ENCODE results near the gene CPAMD8. TPM values are rescaled to one million over a fixed set of nuclear protein-coding genes. Genes with fewer than 3 reads are reported as not detected.

CPAMD8 gene
- total RNA-seq, 1 experiment from 2014 or later: 0.20 TPM

DNA sequence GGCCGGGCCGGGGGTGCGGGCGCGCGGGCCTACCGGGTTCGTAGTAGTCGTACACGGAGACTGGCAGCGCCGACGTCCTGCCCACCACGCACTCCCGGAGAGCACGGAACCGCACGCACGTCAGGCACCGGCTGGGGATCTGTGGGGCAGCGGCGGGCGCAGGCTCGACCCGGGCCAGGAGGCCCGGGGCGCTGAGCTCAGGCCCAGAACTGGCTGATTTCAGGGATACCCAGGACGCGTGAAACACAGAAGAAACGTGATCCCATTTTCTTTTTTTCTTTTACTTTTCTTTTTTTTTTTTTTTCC, 128.8 kb downstream of the CPAMD8 start (continued):
- TF ChIP-seq CTCF (IDR thresholded peaks at IDR 0.05 in 2 of 3, conservative IDR thresholded peaks at IDR 0.05 in 1 of 3; ENCODE audit: borderline replicate concordance in 1 of 3, insufficient read depth in 1 of 3, low read depth in 2 of 3, low read length in 2 of 3) (no peak), POLR2A (IDR thresholded peaks at IDR 0.05; ENCODE audit: borderline replicate concordance, extremely low read depth, insufficient read depth, insufficient read length) (no peak)
- TF ChIP-seq, protein P1, sequence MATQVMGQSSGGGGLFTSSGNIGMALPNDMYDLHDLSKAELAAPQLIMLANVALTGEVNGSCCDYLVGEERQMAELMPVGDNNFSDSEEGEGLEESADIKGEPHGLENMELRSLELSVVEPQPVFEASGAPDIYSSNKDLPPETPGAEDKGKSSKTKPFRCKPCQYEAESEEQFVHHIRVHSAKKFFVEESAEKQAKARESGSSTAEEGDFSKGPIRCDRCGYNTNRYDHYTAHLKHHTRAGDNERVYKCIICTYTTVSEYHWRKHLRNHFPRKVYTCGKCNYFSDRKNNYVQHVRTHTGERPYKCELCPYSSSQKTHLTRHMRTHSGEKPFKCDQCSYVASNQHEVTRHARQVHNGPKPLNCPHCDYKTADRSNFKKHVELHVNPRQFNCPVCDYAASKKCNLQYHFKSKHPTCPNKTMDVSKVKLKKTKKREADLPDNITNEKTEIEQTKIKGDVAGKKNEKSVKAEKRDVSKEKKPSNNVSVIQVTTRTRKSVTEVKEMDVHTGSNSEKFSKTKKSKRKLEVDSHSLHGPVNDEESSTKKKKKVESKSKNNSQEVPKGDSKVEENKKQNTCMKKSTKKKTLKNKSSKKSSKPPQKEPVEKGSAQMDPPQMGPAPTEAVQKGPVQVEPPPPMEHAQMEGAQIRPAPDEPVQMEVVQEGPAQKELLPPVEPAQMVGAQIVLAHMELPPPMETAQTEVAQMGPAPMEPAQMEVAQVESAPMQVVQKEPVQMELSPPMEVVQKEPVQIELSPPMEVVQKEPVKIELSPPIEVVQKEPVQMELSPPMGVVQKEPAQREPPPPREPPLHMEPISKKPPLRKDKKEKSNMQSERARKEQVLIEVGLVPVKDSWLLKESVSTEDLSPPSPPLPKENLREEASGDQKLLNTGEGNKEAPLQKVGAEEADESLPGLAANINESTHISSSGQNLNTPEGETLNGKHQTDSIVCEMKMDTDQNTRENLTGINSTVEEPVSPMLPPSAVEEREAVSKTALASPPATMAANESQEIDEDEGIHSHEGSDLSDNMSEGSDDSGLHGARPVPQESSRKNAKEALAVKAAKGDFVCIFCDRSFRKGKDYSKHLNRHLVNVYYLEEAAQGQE (IDR thresholded peaks at IDR 0.05; ENCODE audit: low read depth): no peak

- intact Hi-C loops (cut with micrococcal nuclease): no loop called here
- Histone ChIP-seq H3K9me3 (ENCODE audit: control insufficient read depth in 1 of 2, insufficient read depth in 1 of 2, low read depth in 1 of 2, low read length in 2 of 2) (no peaks in the 10 kb centered on the region), H3K4me2 (ENCODE audit: low read length) (no peak overlapping the region), H3K9ac (ENCODE audit: low read length) (no peak overlapping the region), H4K20me1 (ENCODE audit: insufficient read depth) (no peaks in the 10 kb centered on the region), H3K36me3 (ENCODE audit: control insufficient read depth in 1 of 2, insufficient read depth in 2 of 2, low read length in 2 of 2) (no peaks in the 10 kb centered on the region), H3K79me2 (ENCODE audit: insufficient read depth, low read length) (no peaks in the 10 kb centered on the region), H3K27me3 (ENCODE audit: insufficient read depth, low read length) (no peaks in the 10 kb centered on the region), H3K4me1 (ENCODE audit: control insufficient read depth in 1 of 2, insufficient read depth in 2 of 2, low read length in 2 of 2) (peaks cover 2 to 8% of the 10 kb centered on the region in 2 experiments; a peak in 2 of 4 replicates), H2AFZ (ENCODE audit: low read depth, low read length, poor library complexity, severe bottlenecking) (no peak overlapping the region), H3K9me2 (ENCODE audit: insufficient read depth) (no peaks in the 10 kb centered on the region), H3K27ac (ENCODE audit: low read depth, low read length) (no peak overlapping the region; the same call in 1 of the 2 replicates), H3K4me3 (replicated peaks in 1 of 2; ENCODE audit: low read depth in 1 of 2, low read length in 2 of 2) (no peak overlapping the region)
- peak; percentile 62 for ATAC-seq
- ChIA-PET CTCF (no interaction called here), RAD21 (ENCODE audit: low non-redundant PET in 1 of 2, low total read pairs in 2 of 2, uncharacterized antibody in 2 of 2, unreplicated experiment in 2 of 2) (no interaction called here), POLR2A (no interaction called here)
- DNase-seq (ENCODE audit: low read depth, low spot score): peak; percentile 51
- no TSS peak for BruUV-seq (replicated peaks)
- TF ChIP-seq YY1 (IDR thresholded peaks at IDR 0.05; ENCODE audit: extremely low read depth, insufficient replicate concordance, low read depth, low read length): no peak
- no peak for TF ChIP-seq CEBPB (IDR thresholded peaks at IDR 0.05; ENCODE audit: low read depth)
- no peak for TF ChIP-seq CTCF (IDR thresholded peaks at IDR 0.05 in 2 of 3, conservative IDR thresholded peaks at IDR 0.05 in 1 of 3; ENCODE audit: borderline replicate concordance in 1 of 3, insufficient read depth in 1 of 3, low read depth in 2 of 3, low read length in 2 of 3)
- TF ChIP-seq CBX3 (IDR thresholded peaks at IDR 0.05; ENCODE audit: low read depth): no peak
- TF ChIP-seq, protein P2, sequence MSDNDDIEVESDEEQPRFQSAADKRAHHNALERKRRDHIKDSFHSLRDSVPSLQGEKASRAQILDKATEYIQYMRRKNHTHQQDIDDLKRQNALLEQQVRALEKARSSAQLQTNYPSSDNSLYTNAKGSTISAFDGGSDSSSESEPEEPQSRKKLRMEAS (IDR thresholded peaks at IDR 0.05): no peak
- no peak for TF ChIP-seq RAD21 (IDR thresholded peaks at IDR 0.05; ENCODE audit: low read depth)
- TF ChIP-seq SIN3A (IDR thresholded peaks at IDR 0.05; ENCODE audit: low read depth): no peak
- TF ChIP-seq, protein P1 (IDR thresholded peaks at IDR 0.05; ENCODE audit: low read depth): no peak
- no peak for TF ChIP-seq ATF3 (IDR thresholded peaks at IDR 0.05)
These were observed 129.4 kb downstream of the CPAMD8 start for GRCh38 chr19:16897029-16897855.
